Activated CD4-positive, CD25-positive, alpha-beta regulatory T cell (primary cell): ENCODE measurements around the gene DEAF1.
"Not testable (repeated sequence)": the region's sequence is repeated elsewhere in the genome, so short reads cannot be mapped to it uniquely, and the experiment has no call there.

Source experiments
- DNase-seq, 4 experiments: peaks; one replicate each; lab custom pipeline; 2025; lab: John Stamatoyannopoulos, UW

The DEAF1 gene

GRCh38 chr11:694563-695287 is at the start of gene DEAF1:
Gene DEAF1, minus strand, starts transcription at chr11:695222. Its CDS starts 175 bp downstream, at chr11:695047.
- peak; percentile 95 to 99 (median 98) for DNase-seq

GRCh38 chr11:742571-743201 is 47.7 kb upstream of the DEAF1 start:
- DNase-seq, result no peak

GRCh38 chr11:742156-742546 is 47.1 kb upstream of the DEAF1 start:
- no peak for DNase-seq

GRCh38 chr11:737899-738298 is 42.9 kb upstream of the DEAF1 start:
- DNase-seq, result not testable (repeated sequence)

- no peak for DNase-seq
Measured at GRCh38 chr11:737366-737765, 42.3 kb upstream of the DEAF1 start.

- not testable (repeated sequence) for DNase-seq
Measured at GRCh38 chr11:734541-734940, 39.5 kb upstream of the DEAF1 start.

GRCh38 chr11:733072-733471 is 38.0 kb upstream of the DEAF1 start:
- no peak for DNase-seq

GRCh38 chr11:729492-730074 is 34.6 kb upstream of the DEAF1 start:
- no peak for DNase-seq

- no peak for DNase-seq
Measured at GRCh38 chr11:728901-729491, 34.0 kb upstream of the DEAF1 start.

GRCh38 chr11:727859-728748 is 33.1 kb upstream of the DEAF1 start:
- peak; percentile 67 to 75 (median 68) for DNase-seq

GRCh38 chr11:727281-727701 is 32.3 kb upstream of the DEAF1 start:
- no peak for DNase-seq

GRCh38 chr11:726278-727220 is 31.5 kb upstream of the DEAF1 start:
- peak in 1 of 4 experiments; percentile 38 for DNase-seq

GRCh38 chr11:725624-726202 is 30.7 kb upstream of the DEAF1 start:
- no peak for DNase-seq

GRCh38 chr11:724778-725386 is 29.9 kb upstream of the DEAF1 start:
- DNase-seq, result no peak

- no peak for DNase-seq
Measured at GRCh38 chr11:724049-724777, 29.2 kb upstream of the DEAF1 start.

GRCh38 chr11:723120-723883 is 28.3 kb upstream of the DEAF1 start:
- peak in 1 of 4 experiments; percentile 20 for DNase-seq

- DNase-seq, result no peak
Measured at GRCh38 chr11:722346-722811, 27.4 kb upstream of the DEAF1 start.

GRCh38 chr11:721741-722345 is 26.8 kb upstream of the DEAF1 start:
- peak in 2 of 4 experiments; percentile 31 to 34 for DNase-seq
